Tongue (tissue), 2 donors: Measurements from ENCODE around the gene SYK. TPM values are rescaled to one million over a fixed set of nuclear protein-coding genes. Genes with fewer than 3 reads are reported as not detected.
"Not testable (repeated sequence)": the region's sequence is repeated elsewhere in the genome, so short reads cannot be mapped to it uniquely, and the experiment has no call there.

ENCODE experiments used
- DNase-seq: peaks from one replicate; pipeline ENCODE4 v3.0.0-alpha.2; 2015
- total RNA-seq: library from RNA; depleted of rRNA; stranded (reverse); fragments of >200 nt; gene quantifications from one replicate; pipeline ENCODE4 v1.2.3, GENCODE V29; 2014

SYK gene
- total RNA-seq, 1 donor from 2014 or later = 7.1 TPM

DNA sequence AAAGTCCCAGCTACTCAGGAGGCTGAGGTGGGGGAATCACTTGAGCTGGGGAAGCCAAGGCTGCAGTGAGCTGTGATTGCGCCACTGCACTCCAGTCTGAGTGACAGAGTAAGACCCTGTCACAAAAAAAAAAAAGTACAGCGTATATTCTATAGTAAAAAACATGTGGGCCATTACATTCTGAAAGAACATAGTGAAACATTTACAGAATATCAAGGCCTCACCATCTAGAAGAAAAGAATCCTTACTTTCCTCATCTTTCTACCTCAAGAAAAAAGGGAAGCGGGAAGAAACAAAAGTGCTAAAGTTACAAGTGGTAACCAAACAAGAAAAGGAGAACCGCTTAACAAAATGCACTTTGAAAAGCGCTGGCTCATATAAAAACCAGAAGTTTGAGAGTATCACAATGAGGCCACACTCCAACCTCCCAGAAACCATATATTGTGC, 5.7 kb upstream of the SYK start:
- no peak for DNase-seq

DNA sequence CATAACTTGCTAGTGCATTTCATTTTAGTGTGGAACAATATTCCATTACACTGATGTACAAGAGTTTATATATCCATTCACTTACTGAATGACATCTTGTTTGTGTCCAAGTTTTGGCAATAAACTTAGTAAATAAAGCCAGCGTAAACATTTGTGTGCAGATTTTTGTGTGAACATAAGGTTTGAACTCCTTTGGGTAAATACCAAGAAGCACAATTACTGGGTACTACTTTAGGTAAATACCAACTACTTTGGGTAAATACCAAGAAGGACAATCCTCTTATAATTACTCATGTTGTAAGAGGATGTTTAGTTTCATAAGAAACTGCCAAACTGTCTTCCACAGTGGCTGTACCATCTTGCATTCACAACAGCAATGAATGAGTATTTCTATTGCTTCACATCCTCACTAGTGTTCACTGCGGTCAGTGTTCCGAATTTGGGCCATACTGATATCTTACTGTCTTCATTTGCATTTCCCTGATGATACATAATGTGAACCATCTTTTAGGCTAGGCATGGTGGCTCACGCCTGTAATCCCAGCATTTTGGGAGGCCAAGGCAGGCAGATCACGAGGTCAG, 2.3 kb upstream of the SYK start:
- DNase-seq = no peak

DNA sequence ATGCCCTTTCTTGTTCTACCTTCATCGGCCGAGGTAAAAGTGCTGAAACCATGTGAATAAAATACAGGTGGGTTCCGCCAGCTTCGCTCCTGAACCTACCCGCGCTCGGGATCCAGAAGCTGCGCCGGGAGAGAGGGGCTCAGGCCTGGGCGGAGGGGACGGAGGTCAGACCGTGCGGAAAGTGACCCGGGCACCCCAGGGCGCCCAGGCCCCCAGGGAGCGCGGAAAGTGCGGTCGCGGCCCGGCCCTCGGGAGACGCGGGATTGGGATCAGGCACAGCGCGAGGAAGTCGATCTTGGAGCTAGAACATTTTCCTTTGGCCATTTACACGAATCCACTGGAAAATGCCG, 329 bp downstream of the SYK start:
- no peak for DNase-seq

DNA sequence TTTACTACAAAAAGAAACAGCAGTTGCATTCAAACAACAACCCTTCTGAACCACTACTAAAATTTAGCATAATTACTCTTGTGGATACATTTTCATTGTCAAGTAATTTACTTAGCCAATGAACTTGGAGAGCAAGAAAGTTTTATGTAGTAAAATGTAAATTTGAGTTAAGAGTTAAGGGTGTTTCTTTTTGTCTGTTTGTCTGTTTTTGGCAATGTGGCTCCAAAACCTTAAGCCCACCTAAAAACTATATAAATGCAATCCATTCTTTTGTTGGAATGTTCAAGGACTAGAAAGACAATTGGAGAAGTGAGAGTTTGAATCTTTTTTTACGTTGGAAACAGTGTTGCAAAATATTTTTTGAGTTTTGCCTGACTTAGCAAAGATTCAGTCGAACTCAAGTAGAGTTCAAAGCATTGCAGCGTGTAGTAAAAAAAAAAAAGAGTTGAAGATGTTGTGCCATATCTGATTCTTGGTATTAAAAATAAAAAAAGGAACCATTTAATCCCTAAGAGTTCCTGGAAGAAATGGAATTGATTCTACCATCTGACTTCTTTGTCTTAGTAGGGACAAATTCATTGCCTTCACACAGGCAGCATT, 867 bp downstream of the SYK start:
- DNase-seq = no peak

DNA sequence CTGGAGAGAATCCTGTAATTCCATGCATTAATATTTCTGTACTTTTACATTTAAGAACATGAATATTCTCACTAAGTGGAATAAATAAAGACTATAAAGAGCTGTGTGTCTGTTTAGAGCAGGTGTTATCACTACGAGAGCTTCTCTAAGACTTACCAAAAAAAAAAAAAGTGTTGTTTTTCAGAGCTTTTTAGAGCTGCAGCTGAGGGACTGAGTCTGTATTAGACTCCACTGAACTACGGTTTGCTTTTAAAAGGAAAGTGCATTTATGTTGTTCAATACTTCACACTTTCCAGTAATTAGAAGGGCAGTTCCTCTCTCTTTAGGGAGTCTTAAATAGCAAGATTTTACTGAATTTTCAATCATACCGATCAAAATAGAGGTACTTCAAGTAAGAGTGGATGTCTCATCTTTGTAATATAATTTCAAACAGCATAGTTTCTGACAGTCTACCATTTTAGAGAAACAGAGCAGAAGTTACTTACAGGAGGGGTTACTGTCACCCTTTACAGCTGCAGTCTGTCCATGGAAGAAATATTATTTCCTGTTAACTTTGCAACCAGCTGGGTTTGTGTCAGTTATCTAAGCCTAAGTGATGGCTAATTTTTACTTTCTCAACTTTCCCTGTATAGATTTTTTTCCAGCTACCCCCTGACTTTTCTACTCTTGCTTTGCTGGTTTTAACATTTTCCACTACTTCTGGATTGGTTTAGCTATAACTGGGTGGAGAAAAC, 2.4 kb downstream of the SYK start:
- DNase-seq = no peak

DNA sequence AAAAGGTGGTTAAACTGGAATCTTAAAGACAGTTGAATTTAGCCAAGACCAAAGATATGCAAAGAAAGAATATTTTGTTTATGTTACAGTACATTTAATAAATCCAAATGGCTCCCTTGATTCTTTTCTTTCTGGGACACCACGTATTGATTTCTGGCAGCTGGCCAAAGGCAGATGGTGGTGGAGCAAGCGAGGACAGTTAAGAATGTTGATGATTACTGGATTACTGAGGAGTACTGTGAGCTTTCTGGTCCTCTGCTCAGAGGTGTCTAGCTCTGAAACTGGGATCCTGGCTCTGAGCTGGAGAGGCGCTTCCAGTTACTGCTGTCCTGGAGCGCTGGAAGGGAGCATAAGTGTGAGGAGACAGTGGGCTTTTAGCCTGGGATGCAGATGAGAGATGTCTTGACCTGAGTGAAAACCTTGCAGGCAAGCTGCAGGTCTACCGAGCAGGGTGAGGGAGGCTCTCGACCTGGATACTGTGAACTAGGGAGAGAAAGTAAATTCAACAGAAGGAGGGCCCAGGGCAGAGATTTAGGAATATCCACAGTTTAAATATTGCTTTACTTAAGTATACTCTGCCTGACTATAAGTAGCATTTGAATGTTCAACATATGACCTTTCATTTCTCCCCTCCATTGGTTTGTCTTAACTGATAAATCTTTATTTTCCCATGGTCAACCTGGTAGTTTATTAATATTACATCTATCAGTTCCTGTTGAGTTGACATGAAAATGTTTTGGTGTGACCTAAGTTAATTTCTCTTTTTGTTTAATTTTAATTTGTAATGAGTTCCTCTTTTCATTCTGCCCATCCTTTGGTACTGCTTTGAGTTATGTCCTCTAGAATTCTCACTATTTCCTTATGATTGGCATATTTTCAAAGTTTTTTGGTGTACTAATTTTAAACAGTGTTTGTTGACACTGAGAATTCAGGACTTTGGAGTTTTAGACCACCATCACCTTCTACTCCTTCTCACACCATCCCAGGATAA, 3.7 kb downstream of the SYK start:
- DNase-seq = peak; percentile 36

DNA sequence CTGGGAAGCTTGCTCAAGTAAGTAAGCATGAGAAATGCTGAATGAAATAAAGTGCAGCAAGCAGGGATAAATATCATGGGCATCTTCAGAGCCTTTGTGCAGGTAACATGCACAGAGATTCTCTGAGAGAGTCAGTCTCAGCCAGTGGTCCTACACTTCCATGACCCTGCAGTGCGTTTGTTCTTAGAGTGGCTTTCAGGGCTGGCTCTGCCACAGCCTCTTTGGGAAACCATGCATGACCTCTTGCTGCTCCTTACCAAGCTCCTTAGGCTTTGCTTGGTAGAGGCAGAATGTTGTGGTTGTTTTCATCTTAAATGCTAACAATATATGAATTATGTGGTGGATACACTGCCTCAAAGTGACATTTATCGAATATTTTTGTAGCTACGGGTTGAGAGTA, 5.4 kb downstream of the SYK start:
- DNase-seq = no peak

DNA sequence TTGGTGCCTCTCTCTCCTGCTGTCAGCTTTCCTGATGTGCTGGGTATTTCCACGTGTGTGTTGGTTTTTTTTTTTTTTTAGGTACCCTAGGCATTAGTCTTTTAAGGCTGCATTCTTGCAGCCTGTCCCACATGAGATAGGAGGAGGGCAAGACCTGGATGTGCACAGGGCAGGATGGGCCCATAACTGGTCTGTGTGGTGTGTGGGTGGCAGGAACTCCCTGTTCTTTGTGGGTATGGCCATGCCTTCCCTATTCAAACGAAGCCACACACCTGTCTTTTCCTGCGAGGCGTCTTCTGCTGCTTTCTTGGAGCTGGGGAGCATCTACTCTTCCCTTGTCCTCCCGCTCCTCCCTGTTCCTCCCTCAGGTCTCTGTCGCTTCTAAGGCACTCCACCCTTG, 6.8 kb downstream of the SYK start:
- DNase-seq = no peak

DNA sequence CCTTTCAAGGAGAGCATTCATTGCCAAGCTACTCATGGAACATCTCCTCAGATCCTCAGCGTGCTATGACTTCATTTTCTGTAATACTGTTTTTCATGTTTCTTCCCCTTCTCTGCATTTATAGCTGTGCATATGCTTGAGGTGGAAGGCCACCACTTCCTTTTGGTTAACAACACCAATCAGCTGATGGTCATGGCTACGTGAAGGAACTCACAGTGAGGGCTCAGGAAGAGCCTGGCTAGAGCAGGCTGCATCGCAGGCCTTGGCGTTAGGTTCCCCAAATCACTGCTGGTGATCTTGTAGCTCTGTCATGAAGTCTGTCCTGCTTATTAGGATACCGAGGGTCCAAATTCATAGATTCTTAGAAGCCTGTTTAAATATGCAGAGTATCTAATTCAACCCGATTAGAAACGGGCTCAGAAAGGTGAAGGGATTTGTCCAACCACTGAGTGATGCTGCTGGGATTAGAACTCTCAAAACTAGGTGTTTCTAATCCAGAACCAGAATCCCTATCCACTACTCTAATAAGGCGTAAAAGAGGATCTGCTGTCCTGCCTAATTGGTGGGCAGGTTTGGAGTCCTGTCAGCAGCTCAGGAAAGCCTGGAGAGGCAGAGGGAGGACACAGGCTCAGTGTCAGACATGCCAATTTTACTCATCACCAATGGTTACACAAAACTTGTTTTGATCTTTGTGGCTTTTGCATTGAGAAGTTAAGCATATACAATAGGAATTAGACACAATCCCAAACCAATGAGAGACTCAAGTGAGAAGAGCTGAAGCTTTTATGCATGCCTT, 7.5 kb downstream of the SYK start:
- no peak for DNase-seq

DNA sequence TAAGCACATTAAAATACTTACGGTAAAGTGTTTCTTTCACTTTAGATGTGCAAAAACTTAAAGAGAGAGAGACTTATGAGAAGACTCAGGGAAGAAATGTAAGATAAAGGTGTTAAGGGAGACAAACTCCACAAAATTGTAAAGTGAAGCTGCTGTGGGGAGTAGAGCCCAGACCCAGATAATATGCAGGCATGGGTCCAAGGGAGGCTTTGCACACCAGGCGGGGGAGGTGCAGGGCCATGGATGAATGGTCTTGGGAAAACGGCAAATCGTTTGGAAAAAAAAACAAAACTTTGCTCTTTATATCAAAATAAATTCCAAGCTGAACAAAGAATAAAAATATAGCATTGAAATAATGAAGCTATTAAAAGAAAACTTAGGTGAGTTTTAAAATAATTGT, 9.1 kb downstream of the SYK start:
- no peak for DNase-seq

DNA sequence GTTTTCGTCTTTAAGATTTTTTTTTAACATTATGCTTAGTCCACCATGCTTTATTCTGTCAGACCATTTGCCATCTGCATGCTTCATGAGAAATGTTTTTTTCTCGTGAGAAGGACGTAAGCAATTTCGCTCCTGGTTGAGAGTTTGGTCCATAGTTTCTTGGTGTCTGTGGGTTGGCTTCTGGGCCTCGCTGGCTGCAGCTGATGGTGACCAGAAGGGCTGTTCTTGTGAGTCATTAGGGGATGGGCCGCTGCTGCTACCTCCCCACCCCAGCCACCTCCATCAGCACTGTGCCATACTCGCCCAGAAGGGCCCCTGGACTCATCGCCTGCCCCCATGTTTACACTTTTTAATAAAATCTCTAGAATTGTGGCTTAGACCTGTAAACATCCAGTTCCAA, 11.4 kb downstream of the SYK start:
- DNase-seq = no peak

DNA sequence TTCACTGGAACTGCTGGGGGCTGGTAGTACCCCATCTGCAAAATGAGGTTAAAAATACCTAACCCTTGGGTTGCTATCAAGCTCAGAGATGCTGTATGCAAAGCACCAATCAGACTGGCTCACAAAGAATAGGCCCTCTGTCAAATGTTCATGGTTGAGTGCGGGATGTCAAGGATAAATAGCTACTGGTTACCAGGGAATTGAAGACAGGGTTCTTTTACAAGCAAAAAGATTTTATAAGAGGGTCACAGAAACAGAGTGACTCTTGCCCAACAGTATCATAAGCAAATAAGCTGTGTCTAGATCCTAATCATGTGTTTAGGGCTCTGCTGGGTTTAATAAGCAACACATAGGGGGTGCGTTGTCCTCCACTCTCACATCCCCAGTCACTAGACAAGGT, 11.9 kb downstream of the SYK start:
- no peak for DNase-seq

DNA sequence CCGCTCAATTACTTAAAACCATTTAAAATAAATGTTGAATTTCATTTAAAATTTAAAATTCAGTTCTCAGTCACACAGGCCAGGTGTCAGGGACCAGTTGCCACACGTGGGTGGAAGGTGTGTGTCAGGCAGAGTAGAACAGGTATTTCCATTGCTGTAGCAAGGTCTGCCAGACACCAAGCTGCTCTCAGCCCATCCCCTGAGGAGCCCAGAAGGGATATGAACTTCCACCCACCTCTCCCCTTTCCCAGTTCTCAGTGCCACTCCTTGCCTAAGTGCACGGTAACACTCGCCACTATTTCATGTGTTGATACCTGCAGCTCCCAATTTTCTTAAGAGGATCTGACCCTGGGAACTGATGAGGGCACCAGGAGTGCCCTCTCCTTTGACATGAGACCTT, 12.7 kb downstream of the SYK start:
- DNase-seq = no peak

DNA sequence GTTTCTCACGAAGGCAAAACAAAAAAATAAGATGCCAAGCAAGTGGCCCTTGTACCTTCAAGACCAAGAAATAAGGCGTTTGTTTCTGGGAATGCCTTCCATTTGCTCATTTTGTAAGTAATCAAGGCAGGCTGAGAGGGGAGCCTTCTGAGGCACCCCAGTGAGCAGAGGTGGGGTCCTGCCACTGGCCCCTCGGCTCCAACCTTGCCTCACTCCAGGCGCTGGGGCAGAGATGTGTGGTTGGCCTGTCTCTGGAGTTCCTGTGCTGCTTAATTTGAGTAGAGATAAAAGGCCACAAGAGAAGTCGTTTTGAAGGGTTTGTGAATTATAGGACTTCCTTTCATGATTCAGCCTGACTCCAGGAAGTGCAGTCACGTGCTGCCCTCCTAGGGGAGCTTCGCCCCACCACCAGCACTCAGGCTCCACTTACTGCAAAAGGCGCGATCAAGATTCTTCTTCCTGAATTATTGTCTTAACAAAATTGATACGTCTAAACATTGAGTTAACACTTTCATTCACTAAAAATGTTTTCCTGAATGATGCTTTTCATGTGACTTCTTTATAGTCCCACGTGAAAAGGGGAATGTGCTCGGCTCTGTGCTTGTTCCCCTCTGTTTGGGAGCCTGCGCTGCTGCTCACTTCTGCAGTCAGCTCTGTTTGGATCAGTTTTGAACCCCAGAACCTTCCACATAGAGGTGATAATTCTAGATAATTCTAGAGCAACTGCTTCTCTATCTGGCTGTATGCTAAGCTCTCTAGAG, 13.7 kb downstream of the SYK start:
- DNase-seq = no peak

DNA sequence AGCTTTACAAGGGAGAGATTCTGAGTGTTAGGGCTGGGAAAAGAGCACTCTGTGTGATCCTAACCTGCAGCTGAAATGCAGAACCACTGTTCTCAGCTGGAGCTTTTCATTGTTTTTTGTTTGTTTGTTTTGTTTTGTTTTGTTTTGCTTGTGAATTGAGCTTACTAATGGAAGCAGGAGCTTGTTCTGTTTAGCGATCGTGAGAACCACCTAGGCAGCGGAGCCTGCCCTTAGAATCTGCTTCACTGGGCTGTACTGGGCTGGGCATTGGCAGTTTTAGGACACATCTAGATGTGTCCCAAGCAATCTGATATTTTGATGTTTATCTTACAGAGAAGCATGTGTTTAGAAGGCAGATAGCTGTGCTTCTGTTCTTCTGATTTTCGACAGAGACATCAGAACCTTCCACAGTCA, 14.3 kb downstream of the SYK start:
- no peak for DNase-seq

DNA sequence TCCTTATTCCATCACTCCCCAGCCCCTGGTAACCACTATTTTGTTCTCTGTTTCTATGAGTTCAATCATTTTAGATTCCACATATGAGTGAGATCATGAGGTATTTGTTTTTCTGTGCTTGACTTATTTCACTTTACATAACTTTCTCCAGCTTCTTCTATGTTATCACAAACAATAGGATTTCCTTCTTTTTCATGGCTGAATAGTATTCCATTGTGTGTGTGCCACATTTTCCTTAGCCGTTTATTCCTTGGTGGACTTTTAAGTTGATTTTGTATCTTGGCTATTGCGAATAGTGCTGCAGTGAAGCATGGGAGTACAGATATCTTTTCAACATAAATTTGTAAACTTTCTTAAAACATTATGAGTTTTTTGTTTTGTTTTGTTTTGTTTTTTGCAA, 15.1 kb downstream of the SYK start:
- no peak for DNase-seq

DNA sequence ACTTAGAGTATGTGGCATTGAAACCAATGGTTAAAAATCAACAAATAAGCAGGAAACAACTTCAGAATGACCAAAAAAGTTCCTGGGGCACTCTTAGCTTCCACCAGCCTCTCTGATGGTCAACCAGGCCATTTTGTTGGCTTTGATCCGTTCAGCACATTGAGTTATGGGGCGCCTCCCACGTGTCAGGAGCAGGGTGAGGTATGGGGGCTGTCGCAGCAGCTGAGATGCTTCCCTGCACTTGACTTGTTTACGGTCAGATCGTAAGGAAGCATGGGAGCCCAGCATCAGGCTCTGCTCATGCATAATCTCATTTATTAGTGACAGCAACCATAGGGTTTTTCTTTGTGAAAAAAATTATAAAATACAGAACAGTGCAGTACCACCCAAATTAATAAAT, 16.7 kb downstream of the SYK start:
- DNase-seq = no peak

DNA sequence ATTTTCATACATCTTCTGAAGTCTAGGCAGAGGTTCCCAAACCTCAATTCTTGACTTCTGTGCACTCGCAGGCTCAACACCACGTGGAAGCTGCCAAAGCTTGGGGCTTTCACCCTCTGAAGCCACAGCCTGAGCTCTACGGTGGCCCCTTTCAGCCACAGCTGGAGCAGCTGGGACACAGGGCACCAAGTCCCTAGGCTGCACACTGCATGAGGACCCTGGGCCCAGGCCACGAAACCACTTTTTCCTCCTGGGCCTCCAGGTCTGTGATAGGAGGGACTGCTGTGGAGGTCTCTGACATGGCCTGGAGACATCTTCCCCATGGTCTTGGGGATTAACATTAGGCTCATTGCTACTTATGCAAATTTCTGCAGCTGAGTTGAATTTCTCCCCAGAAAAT, 18.8 kb downstream of the SYK start:
- not testable (repeated sequence) for DNase-seq

DNA sequence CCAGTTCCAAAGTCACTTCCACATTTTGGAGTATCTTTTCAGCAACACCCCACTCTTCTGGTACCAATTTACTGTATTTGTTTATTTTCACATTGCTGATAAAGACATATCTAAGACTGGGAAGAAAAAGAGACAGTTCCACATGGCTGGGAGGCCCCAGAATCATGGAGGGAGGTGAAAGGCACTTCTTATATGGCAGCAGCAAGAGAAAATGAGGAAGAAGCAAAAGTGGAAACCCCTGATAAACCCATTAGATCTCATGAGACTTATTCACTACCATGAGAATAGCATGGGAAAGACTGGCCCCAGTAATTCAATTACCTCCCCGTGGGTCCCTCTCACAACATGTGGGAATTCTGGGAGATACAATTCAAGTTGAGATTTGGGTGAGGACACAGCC, 19.6 kb downstream of the SYK start:
- DNase-seq = not testable (repeated sequence)

DNA sequence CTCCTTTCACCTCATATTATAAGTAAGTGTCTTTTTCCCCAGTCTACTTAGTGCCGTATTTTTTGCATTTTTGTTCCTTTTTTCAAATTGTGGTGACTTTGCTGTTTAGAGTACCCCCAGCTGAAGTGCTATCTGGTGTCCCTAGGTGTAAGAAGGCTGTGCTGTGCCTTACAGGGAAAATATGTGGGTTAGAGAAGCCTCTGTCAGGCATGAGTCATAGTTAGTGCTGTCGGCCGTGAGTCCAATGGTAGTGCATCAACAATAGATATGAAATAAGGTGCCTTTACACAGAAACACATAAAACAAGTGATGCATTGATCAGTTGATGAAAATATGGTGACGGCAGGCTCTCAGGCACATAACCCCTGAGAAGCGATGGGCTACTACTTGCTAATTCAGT, 20.1 kb downstream of the SYK start:
- no peak for DNase-seq

DNA sequence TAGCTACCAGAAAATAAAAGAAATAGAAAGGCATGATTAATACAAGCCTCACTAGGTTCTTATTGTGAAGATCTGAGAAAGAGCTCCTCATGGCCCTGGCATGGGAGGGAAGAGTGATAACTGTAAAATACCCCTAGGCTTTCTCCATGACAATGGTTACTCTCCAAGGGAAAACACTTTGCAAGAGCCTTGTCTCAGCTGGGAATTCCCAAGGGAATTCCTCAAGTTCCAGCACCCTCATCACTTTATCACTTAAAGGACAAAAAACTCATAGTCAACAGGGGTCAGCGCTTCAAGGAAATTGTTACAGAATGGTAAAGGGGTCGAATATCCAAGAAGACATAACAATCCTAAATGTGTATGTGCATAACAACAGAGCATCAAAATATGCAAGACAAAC, 21.2 kb downstream of the SYK start:
- DNase-seq = no peak
